H1 (cell line): ENCODE results near the gene DNAJB6. TPM values are rescaled to one million over a fixed set of nuclear protein-coding genes. Genes with fewer than 3 reads are reported as not detected.

Experiments used
- CTCF ChIA-PET: fragments of 300-600 bp; sonication (Branson Sonifier 250); formaldehyde crosslinking; loops from one replicate; lab custom pipeline; 2021; ENCODE audit not compliant: partially characterized antibody; lab: Charles Lee
- POLR2A ChIA-PET: fragments of 300-600 bp; sonication (Branson Sonifier 250); formaldehyde crosslinking; loops from one replicate; lab custom pipeline; 2021; ENCODE audit warnings: inconsistent platforms; ENCODE audit not compliant: partially characterized antibody; lab: Charles Lee
- DNase-seq, 2 experiments: peaks; one replicate each; pipeline versions ENCODE4 v3.0.0 to v3.0.0-alpha.2; 2010 to 2022; ENCODE audit warnings: low spot score in 2 of 2, low read depth in 1 of 2, mixed read lengths in 1 of 2
- FAIRE-seq: peaks from 2 replicates; lab custom pipeline; 2011; peaks lifted over from hg19 to GRCh38; lab: Jason Lieb, UNC
- H2AFZ ChIP-seq: 2 replicates; pipeline ENCODE4 v1.8.1; 2012; ENCODE audit warnings: low read length, inconsistent platforms
- H2AK5ac ChIP-seq: 2 replicates; pipeline ENCODE4 v1.6.1; 2013; ENCODE audit warnings: low read depth, low read length
- H2BK120ac ChIP-seq: replicated peaks from 2 replicates; pipeline ENCODE3; 2013; ENCODE audit warnings: low read depth, low read length, inconsistent platforms
- H2BK12ac ChIP-seq: 2 replicates; pipeline ENCODE4 v1.6.1; 2013; ENCODE audit warnings: low read depth, low read length
- H2BK15ac ChIP-seq: 2 replicates; pipeline ENCODE4 v1.6.1; 2013; ENCODE audit warnings: low read length
- H2BK20ac ChIP-seq: 2 replicates; pipeline ENCODE4 v1.6.1; 2013; ENCODE audit warnings: low read length
- H2BK5ac ChIP-seq: 2 replicates; pipeline ENCODE4 v1.6.1; 2013; ENCODE audit warnings: low read depth, low read length
- H3K14ac ChIP-seq: 2 replicates; pipeline ENCODE4 v1.6.1; 2013; ENCODE audit warnings: inconsistent platforms; ENCODE audit not compliant: insufficient read length
- H3K18ac ChIP-seq: 2 replicates; pipeline ENCODE4 v1.6.1; 2013; ENCODE audit warnings: low read length; ENCODE audit errors: extremely low read depth
- H3K23ac ChIP-seq: 2 replicates; pipeline ENCODE4 v1.6.1; 2013; ENCODE audit warnings: inconsistent platforms; ENCODE audit not compliant: insufficient read length
- H3K23me2 ChIP-seq: 2 replicates; pipeline ENCODE4 v1.6.1; 2013; ENCODE audit warnings: low read depth, low read length
- H3K27ac ChIP-seq: 2 replicates; pipeline ENCODE4 v1.6.1; 2011; ENCODE audit warnings: low read depth, low read length, inconsistent platforms
- H3K27me3 ChIP-seq, 4 experiments: replicated peaks in 1 of 4; 1 replicate in 1 of 4; 2 replicates in 3 of 4; pipeline versions ENCODE4 v1.6.1 to v1.8.1; 2011 to 2013; ENCODE audit warnings: low read length in 3 of 4, mild to moderate bottlenecking in 3 of 4, inconsistent platforms in 2 of 4, mixed read lengths in 2 of 4, moderate library complexity in 1 of 4; ENCODE audit not compliant: control insufficient read depth in 3 of 4, insufficient read depth in 3 of 4; ENCODE audit errors: extremely low read depth in 1 of 4
- H3K36me3 ChIP-seq, 4 experiments: 2 replicates each; pipeline versions ENCODE4 v1.6.1 to v1.8.1; 2011 to 2013; ENCODE audit warnings: mild to moderate bottlenecking in 4 of 4, low read length in 3 of 4, moderate library complexity in 2 of 4, control low read depth in 1 of 4, inconsistent platforms in 1 of 4; ENCODE audit not compliant: insufficient read depth in 4 of 4, control insufficient read depth in 2 of 4
- H3K4ac ChIP-seq: replicated peaks from 2 replicates; pipeline ENCODE3; 2013; ENCODE audit warnings: low read length, low read depth, mixed read lengths, inconsistent platforms; ENCODE audit not compliant: insufficient read length
- H3K4me1 ChIP-seq, 4 experiments: replicated peaks in 1 of 4; 1 replicate in 1 of 4; 2 replicates in 3 of 4; pipeline versions ENCODE4 v1.6.1 to v1.8.1; 2011 to 2013; ENCODE audit warnings: low read length in 3 of 4, inconsistent platforms in 2 of 4, mixed read lengths in 1 of 4; ENCODE audit not compliant: insufficient read depth in 4 of 4, control insufficient read depth in 3 of 4
- H3K4me2 ChIP-seq, 2 experiments: 2 replicates each; pipeline versions ENCODE4 v1.6.1 to v1.8.1; 2011 to 2013; ENCODE audit warnings: low read depth in 2 of 2, low read length in 2 of 2, control low read depth in 1 of 2, inconsistent platforms in 1 of 2, mild to moderate bottlenecking in 1 of 2; ENCODE audit not compliant: insufficient read depth in 1 of 2
- H3K4me3 ChIP-seq, 4 experiments: fragments of 200-600, 300-600 bp in 1 of 4; sonication (generic), shearing (Covaris generic), sonication (Bioruptor Twin) in 1 of 4; 2 replicates each; pipeline versions ENCODE4 v1.5.1 to v1.8.1; 2011 to 2016; ENCODE audit warnings: low read length in 4 of 4, low read depth in 3 of 4, control low read depth in 2 of 4, inconsistent platforms in 2 of 4, mild to moderate bottlenecking in 2 of 4, mixed read lengths in 1 of 4, moderate library complexity in 1 of 4; ENCODE audit not compliant: insufficient read depth in 2 of 4; ENCODE audit errors: extremely low read depth in 1 of 4
- H3K56ac ChIP-seq: replicated peaks from 2 replicates; pipeline ENCODE3; 2013; ENCODE audit warnings: low read depth, mild to moderate bottlenecking, mixed read lengths, low read length, inconsistent platforms; ENCODE audit not compliant: insufficient read length
- H3K79me1 ChIP-seq: 2 replicates; pipeline ENCODE4 v1.6.1; 2013; ENCODE audit warnings: low read depth, low read length, control low read depth
- H3K79me2 ChIP-seq, 2 experiments: 2 replicates each; pipeline versions ENCODE4 v1.6.1 to v1.8.1; 2012 to 2013; ENCODE audit warnings: low read length in 2 of 2, mild to moderate bottlenecking in 2 of 2, inconsistent platforms in 1 of 2; ENCODE audit not compliant: insufficient read depth in 2 of 2, control insufficient read depth in 1 of 2
- H3K9ac ChIP-seq, 4 experiments: replicated peaks in 1 of 4; 1 replicate in 1 of 4; 2 replicates in 3 of 4; pipeline versions ENCODE4 v1.6.1 to v1.8.1; 2011 to 2013; ENCODE audit warnings: low read depth in 3 of 4, low read length in 3 of 4, control low read depth in 2 of 4, mild to moderate bottlenecking in 2 of 4, moderate library complexity in 2 of 4, inconsistent platforms in 1 of 4; ENCODE audit errors: extremely low read depth in 1 of 4
- H3K9me3 ChIP-seq, 2 experiments: 2 replicates each; pipeline versions ENCODE4 v1.6.1 to v1.8.1; 2012 to 2013; ENCODE audit warnings: mild to moderate bottlenecking in 2 of 2, moderate library complexity in 2 of 2, control low read depth in 1 of 2, inconsistent platforms in 1 of 2, low read depth in 1 of 2, low read length in 1 of 2, mixed read lengths in 1 of 2; ENCODE audit not compliant: insufficient read depth in 2 of 2
- H4K20me1 ChIP-seq, 2 experiments: replicated peaks in 1 of 2; 2 replicates each; pipeline versions ENCODE3 to v1.8.1; 2011 to 2013; ENCODE audit warnings: inconsistent platforms in 2 of 2, low read length in 2 of 2, mild to moderate bottlenecking in 1 of 2; ENCODE audit not compliant: insufficient read depth in 2 of 2, control insufficient read depth in 1 of 2
- H4K5ac ChIP-seq: 2 replicates; pipeline ENCODE4 v1.6.1; 2013; ENCODE audit warnings: low read length, low read depth, mixed read lengths, inconsistent platforms; ENCODE audit not compliant: insufficient read length
- H4K8ac ChIP-seq: 2 replicates; pipeline ENCODE4 v1.8.0; 2013; ENCODE audit warnings: mild to moderate bottlenecking, moderate library complexity, low read length, inconsistent platforms; ENCODE audit not compliant: insufficient read depth; ENCODE audit errors: extremely low read depth
- H4K91ac ChIP-seq: replicated peaks from 2 replicates; pipeline ENCODE3; 2013; ENCODE audit warnings: low read length, mixed read lengths, inconsistent platforms; ENCODE audit not compliant: insufficient read length
- BACH1 ChIP-seq: IDR thresholded peaks from 2 replicates; pipeline ENCODE4 v1.6.1; 2012; ENCODE audit warnings: low read length, improper control_type of control experiment
- CHD2 ChIP-seq: IDR thresholded peaks from 2 replicates; pipeline ENCODE4 v1.6.1; 2012; ENCODE audit warnings: low read length, improper control_type of control experiment
- GABPA ChIP-seq: IDR thresholded peaks from 2 replicates; pipeline ENCODE4 v1.6.1; 2011; ENCODE audit warnings: mild to moderate bottlenecking, low read length, moderate library complexity, borderline replicate concordance; ENCODE audit not compliant: insufficient read depth
- HDAC6 ChIP-seq: IDR thresholded peaks from one replicate; pipeline ENCODE4 v1.7.1; 2012; ENCODE audit warnings: low read depth, mild to moderate bottlenecking, inconsistent platforms, low read length, moderate library complexity
- KDM4A ChIP-seq: IDR thresholded peaks from one replicate; pipeline ENCODE4 v1.7.1; 2012; ENCODE audit warnings: low read depth, mild to moderate bottlenecking, moderate library complexity, low read length, inconsistent platforms; ENCODE audit not compliant: severe bottlenecking
- RNF2 ChIP-seq: fragments of 200-900, 300-1000 bp; sonication (generic); IDR thresholded peaks from 2 replicates; pipeline ENCODE4 v1.7.1; 2016; ENCODE audit warnings: borderline replicate concordance, low read depth, mild to moderate bottlenecking, antibody characterized with exemption, low read length; ENCODE audit not compliant: poor library complexity, severe bottlenecking; ENCODE audit errors: missing control alignments
- SAP30 ChIP-seq: fragments of 300-600 bp; sonication (generic); IDR thresholded peaks from 2 replicates; pipeline ENCODE4 v1.7.1; 2012; ENCODE audit warnings: low read length, moderate library complexity, mild to moderate bottlenecking, inconsistent platforms; ENCODE audit not compliant: insufficient read depth, insufficient replicate concordance
- TAF1 ChIP-seq: IDR thresholded peaks from 2 replicates; pipeline ENCODE4 v1.6.1; 2011; ENCODE audit warnings: mild to moderate bottlenecking, low read depth, low read length
- WGBS, 2 experiments: shearing (Covaris generic) in 1 of 2; methylation state at CpG; one replicate each; pipeline versions ENCODE4 v1.1.6 to v1.1.7; 2013 to 2015; ENCODE audit warnings: low lambda C conversion rate in 2 of 2, mixed read lengths in 2 of 2, inconsistent platforms in 1 of 2, low coverage in 1 of 2, missing lambda C conversion rate in 1 of 2; ENCODE audit not compliant: insufficient replicate concordance in 2 of 2, insufficient coverage in 1 of 2, insufficient read length in 1 of 2; ENCODE audit errors: extremely low coverage in 1 of 2, missing lambda C conversion rate in 1 of 2; 5-methylcytosine and 5-hydroxymethylcytosine counted together
- polyA plus RNA-seq, 7 experiments: library from polyadenylated mRNA; depleted of rRNA in 3 of 7; stranded (reverse) in 5 of 7; unstranded in 2 of 7; fragments of >200 nt in 5 of 7; fragments of 200-250 nt in 2 of 7; gene quantifications; 1 replicate in 5 of 7; 2 replicates in 1 of 7; 4 replicates in 1 of 7; pipeline versions ENCODE4 v1.2.1 to v1.2.3, GENCODE V29; 2011 to 2013; ENCODE audit warnings: missing spikeins in 2 of 7, mixed read lengths in 2 of 7
- total RNA-seq: library from RNA; stranded (reverse); fragmentation: NEBNext Ultra II Directional; extraction: Animal tissue kit (Norgen Biotek cat#: 25700); gene quantifications from 2 replicates; pipeline ENCODE4 v1.2.1, GENCODE V29; 2021
- TF ChIP-seq, protein P1 (sequence below): IDR thresholded peaks from 2 replicates; pipeline ENCODE4 v1.6.1; 2011; ENCODE audit warnings: low read length, improper control_type of control experiment

Gene DNAJB6
- total and polyA plus RNA-seq, 2 of the 8 experiments (the other 6 are each of a cell fraction or from before 2014, with no cell fraction given) = 166 to 295 TPM

DNA sequence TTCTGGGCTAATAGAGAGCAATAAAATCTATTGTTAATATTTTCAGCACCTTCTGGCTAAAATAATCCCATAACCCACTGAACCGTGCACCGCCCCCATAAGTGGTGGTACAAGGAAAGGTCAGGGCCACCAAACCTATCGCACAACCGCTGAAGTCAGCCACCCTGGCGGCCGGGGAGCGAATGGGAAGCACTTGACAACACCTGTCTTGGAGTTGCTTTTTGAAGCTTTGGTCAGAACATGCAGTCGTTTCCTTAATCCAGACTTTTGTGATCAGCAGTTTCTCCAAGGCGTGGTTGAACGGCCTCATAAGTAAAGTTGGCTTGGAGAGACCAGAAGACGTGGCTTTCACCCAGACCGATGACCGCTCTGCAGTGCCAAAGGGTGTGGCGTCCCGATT lies 97.4 kb downstream of the DNAJB6 start:
- FAIRE-seq (no peak), DNase-seq (peak in 1 of 2 experiments; percentile 40)
- no peak overlapping the region for H3K14ac ChIP-seq
- H3K4me3 ChIP-seq = no peak overlapping the region
- H3K4me1 ChIP-seq = peaks cover 0 to 11% (median 7%) of the 10 kb centered on the region in 4 experiments; a peak in 6 of 7 replicates
- no peak overlapping the region for H4K8ac ChIP-seq
- H2BK20ac ChIP-seq = no peak overlapping the region
- no peaks in the 10 kb centered on the region for H3K36me3 ChIP-seq
- H3K79me2 ChIP-seq = no peaks in the 10 kb centered on the region
- H4K91ac ChIP-seq = no peak overlapping the region
- no peak for TF ChIP-seq RNF2
- no peak for TF ChIP-seq HDAC6
- TF ChIP-seq SAP30 = no peak
- no peak for TF ChIP-seq KDM4A
- TF ChIP-seq GABPA = no peak
- TF ChIP-seq, protein P1, sequence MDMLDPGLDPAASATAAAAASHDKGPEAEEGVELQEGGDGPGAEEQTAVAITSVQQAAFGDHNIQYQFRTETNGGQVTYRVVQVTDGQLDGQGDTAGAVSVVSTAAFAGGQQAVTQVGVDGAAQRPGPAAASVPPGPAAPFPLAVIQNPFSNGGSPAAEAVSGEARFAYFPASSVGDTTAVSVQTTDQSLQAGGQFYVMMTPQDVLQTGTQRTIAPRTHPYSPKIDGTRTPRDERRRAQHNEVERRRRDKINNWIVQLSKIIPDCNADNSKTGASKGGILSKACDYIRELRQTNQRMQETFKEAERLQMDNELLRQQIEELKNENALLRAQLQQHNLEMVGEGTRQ = no peak
- TF ChIP-seq CHD2 = no peak
- TF ChIP-seq BACH1 = no peak
- no peak for TF ChIP-seq TAF1
- no peak overlapping the region for H3K18ac ChIP-seq
- H2BK12ac ChIP-seq = no peak overlapping the region
- no peak overlapping the region for H2BK120ac ChIP-seq
- no peak overlapping the region for H2BK5ac ChIP-seq
- 94% methylated on average over 15 of the region's 15 CpGs; no CpG with 5 or more reads in 1 of the 2 experiments for WGBS, 2 experiments
- no peak overlapping the region for H3K4ac ChIP-seq
- H3K9ac ChIP-seq = no peak overlapping the region
- no peak overlapping the region for H2AFZ ChIP-seq
- no peak overlapping the region for H3K23ac ChIP-seq
- ChIA-PET CTCF (interaction anchor here (1.2 to 1.7 kb wide), 5 partner anchors 9 to 440 kb away, joined by 3 to 8 read pairs (median 3); no protein-coding TSS in a partner anchor), POLR2A (interaction anchor here (0.6 to 0.7 kb wide), 2 partner anchors 30 to 43 kb away, joined by 3 read pairs; no protein-coding TSS in a partner anchor)
- H2AK5ac ChIP-seq = no peak overlapping the region
- peaks cover 0 to 2% of the 10 kb centered on the region in 2 experiments; a peak in 3 of 4 replicates for H3K9me3 ChIP-seq
- no peak overlapping the region for H2BK15ac ChIP-seq
- H3K23me2 ChIP-seq = peaks cover 9% of the 10 kb centered on the region
- no peak overlapping the region for H3K27ac ChIP-seq
- H3K27me3 ChIP-seq = no peaks in the 10 kb centered on the region
- no peak overlapping the region for H4K5ac ChIP-seq
- no peak overlapping the region for H3K56ac ChIP-seq
- H4K20me1 ChIP-seq = peaks cover 1 to 7% of the 10 kb centered on the region in 2 experiments
- no peak overlapping the region for H3K4me2 ChIP-seq
- H3K79me1 ChIP-seq = no peaks in the 10 kb centered on the region
